Pancreas (tissue), 10 donors: Measurements from ENCODE around the gene PAX9. TPM values are rescaled to one million over a fixed set of nuclear protein-coding genes. Genes with fewer than 3 reads are reported as not detected.

ENCODE experiments used
- ATAC-seq, 4 donors: fragments of 200-7000 bp; cut with Tn5 transposase; one replicate each; pipeline versions ENCODE4 v1.8.0 to v1.9.1; 2020; ENCODE audit warnings: mild to moderate bottlenecking in 4 of 4, moderate library complexity in 4 of 4
- DNase-seq, 6 donors: peaks; one replicate each; pipeline ENCODE4 v3.0.0-alpha.2; 2020
- FAIRE-seq: peaks from 2 replicates; lab custom pipeline; 2012; peaks lifted over from hg19 to GRCh38; lab: Jason Lieb, UNC
- H3K27ac ChIP-seq, 4 donors: fragments of 200-600 bp; sonication (generic); 1 replicate in 3 of 4; 2 replicates in 1 of 4; pipeline versions ENCODE4 v1.5.0 to v1.8.0; 2020
- H3K27me3 ChIP-seq, 4 donors: fragments of 200-600 bp; one replicate each; pipeline ENCODE4 v1.8.0; 2021
- H3K36me3 ChIP-seq, 3 donors: fragments of 200-600 bp; sonication (generic) in 1 of 3; one replicate each; pipeline versions ENCODE4 v1.5.0 to v1.8.0; 2020 to 2021
- H3K4me1 ChIP-seq, 3 donors: fragments of 200-600 bp; one replicate each; pipeline ENCODE4 v1.8.0; 2021
- H3K4me3 ChIP-seq, 4 donors: fragments of 200-600 bp; sonication (generic) in 2 of 4; one replicate each; pipeline versions ENCODE4 v1.5.0 to v1.8.0; 2020 to 2021
- H3K9me3 ChIP-seq, 4 donors: fragments of 200-600 bp; one replicate each; pipeline ENCODE4 v1.8.0; 2021
- WGBS, 2 donors: extraction: QIAGEN DNeasy Blood & Tissue Kit; methylation state at CpG; one replicate each; pipeline ENCODE4 v1.1.7; 2013; 5-methylcytosine and 5-hydroxymethylcytosine counted together
- intact Hi-C, 3 donors: fragments of 100-400 bp; cut with DNase I; formaldehyde crosslinking; loops; one replicate each; pipeline versions ENCODE4 v1.11.1 to v1.14.2; 2022
- polyA plus RNA-seq, 2 donors: library from polyadenylated mRNA; stranded (reverse); fragments of 200-250 nt; gene quantifications; one replicate each; pipeline ENCODE4 v1.2.3, GENCODE V29; 2013
- total RNA-seq, 6 donors: library from RNA; stranded (reverse); fragmentation: NEBNext Ultra II Directional in 4 of 6; extraction: Animal tissue kit (Norgen Biotek cat#: 25700) in 4 of 6; gene quantifications; one replicate each; pipeline versions ENCODE4 v1.2.1 to v1.2.4, GENCODE V29; 2021 to 2023
- TF ChIP-seq, protein P1 (sequence below), 4 donors: fragments of 200-600 bp; sonication (generic) in 3 of 4; IDR thresholded peaks; one replicate each; pipeline versions ENCODE4 v1.5.0 to v1.8.0; 2021; ENCODE audit warnings: antibody characterized with exemption in 4 of 4
- donor health status: healthy with polysubstance abuse.
- donor health status: DM: no; HTN: no; CAD: no; lungs with moderate emphysema.
- donor health status: DM: no; HTN: no; CAD: no.
- donor health status: control.
- donor health status: control.
- donor health status: Bipolar disorder and iron deficiency.
- donor health status: DM: yes; HTN: yes; CAD: no.
- donor health status: DM: no; HTN: no; CAD: no.
- donor health status: DM: no; HTN: no; CAD: no.
- donor health status: DM: yes; HTN: yes; CAD: no.

Gene PAX9
- total and polyA plus RNA-seq, 8 donors = 0.04 to 0.23 (median 0.16) TPM; not detected in 4

DNA sequence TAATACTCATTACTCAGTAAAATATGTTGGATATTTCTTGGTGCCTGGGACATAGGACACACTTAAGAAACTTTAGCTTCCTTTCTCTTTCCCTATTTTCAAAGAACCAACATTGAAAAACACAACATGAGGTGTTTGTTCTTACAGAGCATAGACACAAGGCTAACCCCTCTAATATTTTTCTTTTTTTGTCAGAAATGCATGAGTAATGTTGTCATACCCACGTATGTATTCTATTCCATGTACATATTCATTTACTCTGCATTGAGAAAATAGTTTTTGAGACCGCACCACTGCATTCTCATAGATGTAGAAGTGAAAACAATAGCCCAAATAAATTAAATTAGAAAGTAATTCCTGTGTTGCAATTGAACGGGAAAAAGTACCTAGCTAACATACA lies 13.0 kb downstream of the PAX9 start:
- TF ChIP-seq, protein P1, sequence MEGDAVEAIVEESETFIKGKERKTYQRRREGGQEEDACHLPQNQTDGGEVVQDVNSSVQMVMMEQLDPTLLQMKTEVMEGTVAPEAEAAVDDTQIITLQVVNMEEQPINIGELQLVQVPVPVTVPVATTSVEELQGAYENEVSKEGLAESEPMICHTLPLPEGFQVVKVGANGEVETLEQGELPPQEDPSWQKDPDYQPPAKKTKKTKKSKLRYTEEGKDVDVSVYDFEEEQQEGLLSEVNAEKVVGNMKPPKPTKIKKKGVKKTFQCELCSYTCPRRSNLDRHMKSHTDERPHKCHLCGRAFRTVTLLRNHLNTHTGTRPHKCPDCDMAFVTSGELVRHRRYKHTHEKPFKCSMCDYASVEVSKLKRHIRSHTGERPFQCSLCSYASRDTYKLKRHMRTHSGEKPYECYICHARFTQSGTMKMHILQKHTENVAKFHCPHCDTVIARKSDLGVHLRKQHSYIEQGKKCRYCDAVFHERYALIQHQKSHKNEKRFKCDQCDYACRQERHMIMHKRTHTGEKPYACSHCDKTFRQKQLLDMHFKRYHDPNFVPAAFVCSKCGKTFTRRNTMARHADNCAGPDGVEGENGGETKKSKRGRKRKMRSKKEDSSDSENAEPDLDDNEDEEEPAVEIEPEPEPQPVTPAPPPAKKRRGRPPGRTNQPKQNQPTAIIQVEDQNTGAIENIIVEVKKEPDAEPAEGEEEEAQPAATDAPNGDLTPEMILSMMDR (IDR thresholded peaks at IDR 0.05) = no peak
- Histone ChIP-seq H3K27ac (no peak overlapping the region), H3K27me3 (peaks cover 6 to 64% (median 15%) of the 10 kb centered on the region in 4 donors), H3K9me3 (no peaks in the 10 kb centered on the region), H3K36me3 (no peaks in the 10 kb centered on the region), H3K4me1 (no peaks in the 10 kb centered on the region), H3K4me3 (no peak overlapping the region)
- no peak for DNase-seq
- no peak for FAIRE-seq
- WGBS, 2 donors = 60 to 67% methylated on average over 3 of the region's 3 CpGs
- intact Hi-C loops = no loop called here
- no peak for ATAC-seq

- Histone ChIP-seq H3K9me3 (no peaks in the 10 kb centered on the region), H3K36me3 (no peaks in the 10 kb centered on the region), H3K4me1 (no peaks in the 10 kb centered on the region), H3K27ac (no peak overlapping the region), H3K27me3 (peaks cover 4 to 55% (median 12%) of the 10 kb centered on the region in 4 donors), H3K4me3 (no peak overlapping the region)
- ATAC-seq (no peak), DNase-seq (no peak), FAIRE-seq (no peak)
- TF ChIP-seq, protein P1 (IDR thresholded peaks at IDR 0.05) = no peak
- WGBS, 2 donors = 39 to 42% methylated on average over 6 of the region's 6 CpGs
- intact Hi-C loops = no loop called here
Measured at GRCh38 chr14:36675581-36675980, 13.9 kb downstream of the PAX9 start.

DNA sequence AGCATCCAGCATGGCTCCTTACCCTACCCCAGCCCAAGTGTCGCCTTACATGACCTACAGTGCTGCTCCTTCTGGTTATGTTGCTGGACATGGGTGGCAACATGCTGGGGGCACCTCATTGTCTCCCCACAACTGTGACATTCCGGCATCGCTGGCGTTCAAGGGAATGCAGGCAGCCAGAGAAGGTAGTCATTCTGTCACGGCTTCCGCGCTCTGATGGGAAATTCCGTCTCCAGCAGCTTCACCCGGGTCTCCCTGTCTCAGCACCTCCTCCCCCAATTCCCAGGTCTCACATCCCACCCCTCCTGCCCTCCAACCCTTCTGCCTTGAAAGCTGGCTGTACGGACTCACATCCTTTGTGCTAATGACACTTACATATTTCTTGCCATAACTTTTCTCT lies 14.6 kb downstream of the PAX9 start:
- intact Hi-C loops = no loop called here
- no peak for FAIRE-seq
- DNase-seq = no peak
- Histone ChIP-seq H3K9me3 (no peaks in the 10 kb centered on the region), H3K4me3 (no peak overlapping the region), H3K27me3 (peaks cover 2 to 48% (median 9%) of the 10 kb centered on the region in 4 donors), H3K36me3 (no peaks in the 10 kb centered on the region), H3K27ac (no peak overlapping the region), H3K4me1 (no peaks in the 10 kb centered on the region)
- 12 to 23% methylated on average over 10 of the region's 10 CpGs for WGBS, 2 donors
- no peak for ATAC-seq
- TF ChIP-seq, protein P1 (IDR thresholded peaks at IDR 0.05) = no peak

- no peaks in the 10 kb centered on the region for H3K4me1 ChIP-seq
- WGBS, 2 donors = 88 to 92% methylated on average over 4 of the region's 4 CpGs
- no peaks in the 10 kb centered on the region for H3K36me3 ChIP-seq
- no peaks in the 10 kb centered on the region for H3K9me3 ChIP-seq
- ATAC-seq (no peak), FAIRE-seq (no peak), DNase-seq (no peak)
- TF ChIP-seq, protein P1 (IDR thresholded peaks at IDR 0.05) = no peak
- intact Hi-C loops = no loop called here
- H3K4me3 ChIP-seq = no peak overlapping the region
- H3K27me3 ChIP-seq = peaks cover 0 to 6% (median 0%) of the 10 kb centered on the region in 4 donors
- H3K27ac ChIP-seq = no peak overlapping the region
Measured at GRCh38 chr14:36682338-36682737, 20.7 kb downstream of the PAX9 start.

DNA sequence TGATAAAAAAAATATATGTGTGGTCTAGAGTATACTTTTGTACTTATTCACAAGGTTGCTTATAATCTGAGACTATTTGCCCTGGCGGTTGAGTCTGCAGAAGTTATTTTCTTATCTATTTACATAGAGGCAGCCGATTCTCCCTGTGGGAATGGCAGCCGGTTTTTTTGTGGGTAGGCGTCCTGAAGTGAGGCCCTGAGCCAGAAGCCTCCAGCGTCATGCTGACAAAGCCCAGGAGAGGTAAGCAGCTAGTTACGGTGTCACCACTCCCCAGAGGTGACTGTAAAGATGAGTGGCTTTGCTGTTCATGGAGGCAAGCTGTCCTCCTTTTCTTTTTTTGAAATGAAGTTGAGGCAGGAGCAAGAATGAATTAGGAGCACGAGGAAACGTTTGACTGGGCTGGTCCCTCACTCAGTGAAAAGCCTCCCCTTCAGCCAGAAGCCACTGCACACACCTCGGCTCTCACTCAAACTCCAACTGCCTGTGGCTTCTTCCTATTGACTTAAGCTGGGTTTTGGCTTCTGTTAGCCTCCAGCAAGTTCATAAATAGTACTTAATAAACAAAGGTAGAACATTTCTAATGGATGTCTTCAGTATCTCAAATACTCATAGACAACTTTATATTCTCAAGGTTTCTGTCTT lies 21.5 kb downstream of the PAX9 start:
- TF ChIP-seq, protein P1 (IDR thresholded peaks at IDR 0.05) = no peak
- Histone ChIP-seq H3K4me3 (no peak overlapping the region), H3K36me3 (no peaks in the 10 kb centered on the region), H3K4me1 (no peaks in the 10 kb centered on the region), H3K27me3 (no peaks in the 10 kb centered on the region), H3K27ac (no peak overlapping the region), H3K9me3 (no peaks in the 10 kb centered on the region)
- WGBS, 2 donors = 44 to 46% methylated on average over 9 of the region's 9 CpGs
- intact Hi-C loops = no loop called here
- ATAC-seq (no peak), DNase-seq (no peak), FAIRE-seq (no peak)
